HepG2 (cell line): ENCODE measurements around the gene TYROBP. TPM values are rescaled to one million over a fixed set of nuclear protein-coding genes. Genes with fewer than 3 reads are reported as not detected.

Source experiments
- ARNT ChIP-seq: fragments of 450-650 bp; IDR thresholded peaks from 2 replicates; pipeline ENCODE4 v1.6.1; 2017
- CEBPZ ChIP-seq: IDR thresholded peaks from 2 replicates; pipeline ENCODE4 v1.6.1; 2012; ENCODE audit warnings: low read length, improper control_type of control experiment
- ETV5 ChIP-seq: IDR thresholded peaks from 2 replicates; pipeline ENCODE4 v1.6.1; 2018; ENCODE audit warnings: missing biosample characterization, missing genetic modification reagents, inconsistent platforms, borderline replicate concordance
- GATAD1 ChIP-seq: IDR thresholded peaks from 2 replicates; pipeline ENCODE4 v1.6.1; 2016; ENCODE audit warnings: missing genetic modification reagents, missing compliant biosample characterization
- GATAD2A ChIP-seq: IDR thresholded peaks from 2 replicates; pipeline ENCODE4 v1.6.1; 2016
- IKZF5 ChIP-seq: IDR thresholded peaks from 2 replicates; pipeline ENCODE4 v1.6.1; 2018; ENCODE audit warnings: missing genetic modification reagents, mild to moderate bottlenecking, missing compliant biosample characterization
- KLF11 ChIP-seq: IDR thresholded peaks from 2 replicates; pipeline ENCODE4 v1.6.1; 2016; ENCODE audit warnings: missing compliant biosample characterization
- MAX ChIP-seq: IDR thresholded peaks from 2 replicates; pipeline ENCODE4 v1.6.1; 2012; ENCODE audit warnings: inconsistent platforms
- PATZ1 ChIP-seq: sonication (generic); formaldehyde crosslinking; IDR thresholded peaks from 2 replicates; pipeline ENCODE4 v1.4.0; 2020; ENCODE audit warnings: missing genetic modification reagents
- PHF8 ChIP-seq: sonication (generic); formaldehyde crosslinking; IDR thresholded peaks from 2 replicates; pipeline ENCODE4 v1.5.0; 2020; ENCODE audit warnings: missing genetic modification reagents
- PRDM10 ChIP-seq: sonication (generic); formaldehyde crosslinking; IDR thresholded peaks from 2 replicates; pipeline ENCODE4 v1.4.0; 2020; ENCODE audit warnings: low read depth, missing genetic modification reagents
- SAP130 ChIP-seq: IDR thresholded peaks from 2 replicates; pipeline ENCODE4 v1.6.1; 2016; ENCODE audit warnings: low read depth
- SMAD3 ChIP-seq: sonication (generic); formaldehyde crosslinking; IDR thresholded peaks from 2 replicates; pipeline ENCODE4 v1.4.0; 2020; ENCODE audit warnings: missing genetic modification reagents
- SP140L ChIP-seq: sonication (generic); formaldehyde crosslinking; IDR thresholded peaks from 2 replicates; pipeline ENCODE4 v1.4.0; 2020; ENCODE audit warnings: missing genetic modification reagents, borderline replicate concordance
- ZFX ChIP-seq: sonication (generic); formaldehyde crosslinking; IDR thresholded peaks from 2 replicates; pipeline ENCODE4 v1.4.0; 2020; ENCODE audit warnings: mild to moderate bottlenecking, low read depth, missing genetic modification reagents, moderate library complexity
- ZNF484 ChIP-seq: sonication (generic); formaldehyde crosslinking; IDR thresholded peaks from 2 replicates; pipeline ENCODE4 v1.5.1; 2020; ENCODE audit warnings: mild to moderate bottlenecking, low read depth, missing genetic modification reagents, borderline replicate concordance
- ZNF768 ChIP-seq: sonication (generic); formaldehyde crosslinking; IDR thresholded peaks from 2 replicates; pipeline ENCODE4 v1.4.0; 2020; ENCODE audit warnings: missing genetic modification reagents
- ZNF775 ChIP-seq: sonication (generic); formaldehyde crosslinking; IDR thresholded peaks from 2 replicates; pipeline ENCODE4 v1.4.0; 2020; ENCODE audit warnings: missing genetic modification reagents, mild to moderate bottlenecking, moderate library complexity, borderline replicate concordance
- ZSCAN9 ChIP-seq: IDR thresholded peaks from 2 replicates; pipeline ENCODE4 v1.6.1; 2016; ENCODE audit warnings: borderline replicate concordance
- polyA plus RNA-seq, 8 experiments: library from polyadenylated mRNA; depleted of rRNA in 3 of 8; stranded (reverse) in 7 of 8; unstranded in 1 of 8; fragments of >200 nt; fragmentation: Illumina TruSeq in 4 of 8; extraction: Trizol in 4 of 8; gene quantifications; 2 replicates each; pipeline versions ENCODE4 v1.2.1 to v1.2.3, GENCODE V29; 2011 to 2016; ENCODE audit warnings: low read depth in 4 of 8, missing spikeins in 1 of 8, mixed read lengths in 1 of 8; ENCODE audit not compliant: insufficient read depth in 1 of 8
- total RNA-seq, 5 experiments: library from RNA; depleted of rRNA; stranded (reverse); fragments of >200 nt; fragmentation: Illumina TruSeq; extraction: Trizol; gene quantifications; 2 replicates each; pipeline ENCODE4 v1.2.3, GENCODE V29; 2016; ENCODE audit warnings: low read depth in 1 of 5

Gene TYROBP
- total and polyA plus RNA-seq, 2 of the 13 experiments (the other 11 are each of a cell fraction or from before 2014, with no cell fraction given), result not detected

GRCh38 chr19:35903550-35904179 is 4.4 kb downstream of the TYROBP start (continued):
- 0 out of 2 replicates have a peak, but pooled peaks have one; percentile 26 for TF ChIP-seq KLF11 (CRISPR knock-in tag)
- TF ChIP-seq PHF8 (CRISPR knock-in tag), result 0 out of 2 replicates have a peak, but pooled peaks have one; percentile 22
- peak; percentile 45; the same call in 1 of the 2 replicates for TF ChIP-seq ZFX (CRISPR knock-in tag)
- peak; percentile 34; the same call in 1 of the 2 replicates for TF ChIP-seq GATAD2A (CRISPR knock-in tag)
- TF ChIP-seq SAP130, result peak; percentile 79
- TF ChIP-seq ZNF775 (CRISPR knock-in tag), result no peak
- 0 out of 2 replicates have a peak, but pooled peaks have one; percentile 18 for TF ChIP-seq PRDM10 (CRISPR knock-in tag)
- TF ChIP-seq ZNF768 (CRISPR knock-in tag), result 0 out of 2 replicates have a peak, but pooled peaks have one; percentile 28
- TF ChIP-seq ARNT, result no peak
- no peak for TF ChIP-seq SP140L (CRISPR knock-in tag)
- TF ChIP-seq ZSCAN9, result peak; percentile 58; the same call in 1 of the 2 replicates
- TF ChIP-seq ZNF484 (CRISPR knock-in tag), result no peak
- 0 out of 2 replicates have a peak, but pooled peaks have one; percentile 13 for TF ChIP-seq IKZF5 (CRISPR knock-in tag)
- peak; percentile 18; the same call in 1 of the 2 replicates for TF ChIP-seq SMAD3 (CRISPR knock-in tag)
- peak; percentile 68 for TF ChIP-seq MAX
- TF ChIP-seq GATAD1 (CRISPR knock-in tag), result peak; percentile 38; the same call in 1 of the 2 replicates
- peak; percentile 88 for TF ChIP-seq ETV5 (CRISPR knock-in tag)
- TF ChIP-seq CEBPZ, result no peak
- peak; percentile 82 for TF ChIP-seq PATZ1 (CRISPR knock-in tag)
